Measurements from ENCODE around the gene RNPEPL1. TPM values are rescaled to one million over a fixed set of nuclear protein-coding genes. Genes with fewer than 3 reads are reported as not detected.

The RNPEPL1 gene
- total RNA-seq, 2 donors from 2014 or later = 27.2 to 52.7 TPM

DNA sequence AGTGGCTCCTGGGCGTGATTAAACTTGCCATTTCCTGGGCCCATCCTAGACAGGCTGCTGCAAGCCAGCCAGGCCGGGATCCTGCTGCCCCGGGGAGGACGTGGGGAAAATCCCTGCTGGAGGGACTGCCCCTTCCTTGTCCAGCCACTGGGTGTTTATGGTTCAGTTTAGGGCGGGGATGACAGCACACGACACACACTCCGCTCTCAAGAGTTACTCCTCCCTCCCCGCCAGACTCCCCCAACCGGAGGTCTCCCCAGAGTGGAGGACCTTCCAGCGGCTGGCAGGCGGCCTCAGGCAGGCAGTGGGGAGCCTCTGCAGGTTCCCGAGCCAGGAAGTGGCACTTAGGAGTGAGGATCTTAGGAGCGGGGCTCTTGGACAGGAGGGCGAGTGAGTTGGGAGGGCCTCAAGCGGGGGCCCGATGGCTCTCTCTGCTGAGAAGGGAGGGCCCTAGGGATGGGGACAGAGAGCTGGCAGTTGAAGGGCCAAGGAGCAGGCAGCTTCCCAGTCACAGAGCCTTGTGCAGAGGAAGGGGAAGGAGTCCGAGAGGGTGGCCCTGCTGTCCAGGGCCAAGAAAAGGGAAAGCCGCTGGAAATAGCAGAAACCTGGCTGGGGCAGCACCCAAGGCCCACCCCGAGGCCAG, 51.3 kb downstream of the RNPEPL1 start:
- Mint-ChIP-seq H3K4me1 (no peaks in the 10 kb centered on the region), H3K27me3 (no peaks in the 10 kb centered on the region), H3K9me3 (no peaks in the 10 kb centered on the region), H3K36me3 (ENCODE audit: low read depth) (no peaks in the 10 kb centered on the region), H3K27ac (no peak overlapping the region), H3K4me3 (peak overlapping the region; percentile 44)
- ATAC-seq (replicated peaks) = peak; percentile 23

DNA sequence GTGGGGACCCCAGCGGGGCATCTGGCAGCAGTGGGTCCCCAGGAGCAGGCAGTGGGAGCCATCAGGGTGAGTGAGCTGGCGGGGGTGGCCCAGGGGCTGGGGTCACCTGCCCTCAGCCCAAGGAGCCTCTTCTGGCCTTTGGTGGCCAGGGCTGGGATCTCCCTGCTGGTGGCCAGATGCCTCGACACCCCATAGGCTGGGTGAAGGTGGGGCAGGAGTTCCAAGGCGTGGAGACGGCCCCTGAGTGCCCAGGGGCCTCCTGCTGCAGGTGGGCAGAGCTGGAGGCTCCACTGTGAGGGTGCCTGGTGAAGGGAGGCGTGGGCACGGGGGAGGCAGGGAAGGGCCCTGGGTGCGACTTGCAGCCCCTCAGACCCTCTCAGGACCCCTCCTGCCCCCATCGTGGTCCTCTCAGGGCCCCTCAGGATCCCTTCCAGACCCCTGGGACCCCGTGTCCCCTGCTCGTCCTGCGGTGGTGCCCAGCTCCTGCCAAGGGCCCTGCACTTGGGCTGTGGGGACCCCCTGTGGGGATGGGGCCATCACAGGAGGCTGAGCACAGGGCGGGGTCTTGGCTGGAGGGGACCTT, 52.0 kb downstream of the RNPEPL1 start:
- Mint-ChIP-seq H3K9me3 (no peaks in the 10 kb centered on the region), H3K4me3 (no peak overlapping the region), H3K4me1 (no peaks in the 10 kb centered on the region), H3K36me3 (ENCODE audit: low read depth) (no peaks in the 10 kb centered on the region), H3K27me3 (no peaks in the 10 kb centered on the region), H3K27ac (no peak overlapping the region)
- no peak for ATAC-seq (replicated peaks)

GRCh38 chr2:240620859-240621258, 52.6 kb downstream of the RNPEPL1 start:
- H3K4me3 Mint-ChIP-seq = peak overlapping the region; percentile 63
- H3K27me3 Mint-ChIP-seq = no peaks in the 10 kb centered on the region
- peak overlapping the region; percentile 60 for H3K27ac Mint-ChIP-seq
- H3K4me1 Mint-ChIP-seq = no peaks in the 10 kb centered on the region
- no peaks in the 10 kb centered on the region for H3K9me3 Mint-ChIP-seq
- ATAC-seq (replicated peaks) = no peak
- H3K36me3 Mint-ChIP-seq (ENCODE audit: low read depth) = no peaks in the 10 kb centered on the region

DNA sequence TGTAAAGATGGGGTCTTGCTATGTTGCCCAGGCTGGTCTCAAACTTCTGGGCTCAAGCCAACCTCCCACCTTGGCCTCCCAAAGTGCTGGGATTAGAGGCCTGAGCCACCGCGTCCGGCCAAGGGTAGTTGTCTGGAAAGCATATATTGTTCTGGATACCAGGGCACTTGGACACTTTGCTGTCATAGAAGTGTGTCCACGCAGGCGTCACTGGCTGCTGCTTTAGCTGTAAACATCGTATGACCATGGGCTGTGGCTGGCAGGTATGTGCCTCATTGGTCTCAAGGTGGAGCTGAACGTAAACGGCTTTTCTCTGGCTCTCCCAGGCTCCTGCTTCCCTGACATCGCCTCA, 53.8 kb downstream of the RNPEPL1 start:
- Mint-ChIP-seq H3K27me3 (no peaks in the 10 kb centered on the region), H3K27ac (no peak overlapping the region), H3K9me3 (no peaks in the 10 kb centered on the region), H3K4me1 (no peaks in the 10 kb centered on the region), H3K4me3 (peak overlapping the region; percentile 63), H3K36me3 (ENCODE audit: low read depth) (no peaks in the 10 kb centered on the region)
- no peak for ATAC-seq (replicated peaks)

- Mint-ChIP-seq H3K27me3 (no peaks in the 10 kb centered on the region), H3K9me3 (no peaks in the 10 kb centered on the region), H3K4me3 (peak overlapping the region; percentile 5), H3K36me3 (ENCODE audit: low read depth) (no peaks in the 10 kb centered on the region), H3K27ac (no peak overlapping the region), H3K4me1 (no peaks in the 10 kb centered on the region)
- no peak for ATAC-seq (replicated peaks)
These were observed 54.4 kb downstream of the RNPEPL1 start for GRCh38 chr2:240622531-240623235.

DNA sequence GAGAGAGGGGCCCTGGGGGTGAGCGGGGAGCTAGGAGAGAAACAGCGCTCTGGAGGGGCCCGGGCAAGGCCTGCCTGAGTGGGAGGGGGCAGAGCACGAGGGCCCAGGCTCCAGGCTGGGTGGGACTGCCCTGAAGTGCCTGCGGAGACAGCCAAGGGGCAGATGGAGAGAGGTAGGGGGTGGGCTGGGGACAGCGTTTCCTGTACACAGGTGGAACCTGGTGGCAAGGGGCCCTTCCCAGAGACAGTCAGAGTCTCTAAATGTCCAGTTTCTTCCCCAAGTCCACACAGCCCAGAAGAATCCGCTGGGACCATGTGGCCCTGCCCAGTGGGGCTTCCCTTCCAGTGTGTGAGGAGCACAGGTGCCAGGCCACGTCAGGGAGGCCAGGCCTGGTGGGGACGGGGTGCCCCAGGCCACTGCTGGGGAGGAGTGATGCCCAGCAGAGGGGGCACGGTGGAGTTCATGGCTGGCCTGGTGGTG, 55.3 kb downstream of the RNPEPL1 start:
- Mint-ChIP-seq H3K4me3 (no peak overlapping the region), H3K9me3 (no peaks in the 10 kb centered on the region), H3K27me3 (no peaks in the 10 kb centered on the region), H3K4me1 (no peaks in the 10 kb centered on the region), H3K36me3 (ENCODE audit: low read depth) (no peaks in the 10 kb centered on the region), H3K27ac (no peak overlapping the region)
- ATAC-seq (replicated peaks) = no peak

DNA sequence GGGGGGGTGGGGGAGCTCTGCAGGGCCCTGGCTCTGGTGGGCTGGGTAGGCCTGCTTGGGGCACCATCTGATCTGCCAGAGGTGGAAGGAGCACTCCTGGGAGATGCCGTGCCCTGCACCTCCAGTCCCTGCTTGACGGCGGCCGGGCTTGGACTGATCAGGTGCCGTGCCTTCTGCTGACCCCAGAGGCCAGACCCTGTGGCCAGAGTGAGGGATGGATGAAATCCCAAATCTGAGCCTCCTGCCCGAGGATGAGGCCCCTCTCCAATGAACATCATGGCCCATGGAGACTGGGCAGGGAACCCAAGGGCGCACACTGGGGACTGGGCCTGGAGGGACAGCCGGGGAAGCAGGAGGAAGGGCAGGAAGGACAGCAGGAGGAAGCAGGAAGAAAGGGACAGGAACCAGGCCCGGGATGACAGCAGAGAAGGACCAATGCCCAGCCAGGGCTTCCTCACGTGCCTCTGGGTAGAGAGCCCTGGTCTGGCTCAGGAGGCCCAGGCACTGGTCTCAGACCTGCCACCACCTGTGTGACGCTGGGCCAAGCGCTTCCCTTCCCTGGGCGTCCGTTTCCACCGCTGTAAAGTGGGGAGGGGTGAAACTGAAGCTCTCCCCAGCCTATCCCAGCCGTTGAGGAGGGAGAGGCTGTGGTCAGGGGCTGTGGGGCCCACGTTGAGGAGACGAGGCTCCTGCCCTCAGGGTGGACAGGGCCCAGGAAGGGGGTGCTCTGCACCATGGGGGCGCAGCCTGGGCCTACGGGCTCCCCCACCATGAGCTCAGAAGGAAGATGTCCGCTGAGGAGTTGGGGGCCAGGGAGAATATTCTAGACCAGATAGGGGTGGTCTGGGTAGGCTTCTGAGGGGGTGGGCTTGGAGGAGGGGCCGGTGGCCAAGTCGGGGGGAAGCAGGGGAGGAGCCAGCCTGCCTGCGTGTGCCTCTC, 56.0 kb downstream of the RNPEPL1 start:
- peak overlapping the region; percentile 58 for H3K27ac Mint-ChIP-seq
- H3K4me1 Mint-ChIP-seq = no peaks in the 10 kb centered on the region
- ATAC-seq (replicated peaks) = no peak
- no peaks in the 10 kb centered on the region for H3K36me3 Mint-ChIP-seq (ENCODE audit: low read depth)
- peak overlapping the region; percentile 49 for H3K4me3 Mint-ChIP-seq
- H3K9me3 Mint-ChIP-seq = no peaks in the 10 kb centered on the region
- H3K27me3 Mint-ChIP-seq = no peaks in the 10 kb centered on the region

- H3K27me3 Mint-ChIP-seq = no peaks in the 10 kb centered on the region
- ATAC-seq (replicated peaks) = peak; percentile 71
- peak within 1 kb of the TSS; percentile 58 for H3K27ac Mint-ChIP-seq
- H3K4me3 Mint-ChIP-seq = peak within 1 kb of the TSS; percentile 49
- no peaks in the 10 kb centered on the region for H3K36me3 Mint-ChIP-seq (ENCODE audit: low read depth)
- H3K9me3 Mint-ChIP-seq = no peaks in the 10 kb centered on the region
- H3K4me1 Mint-ChIP-seq = no peaks in the 10 kb centered on the region
These were observed 56.8 kb downstream of the RNPEPL1 start, which contains the start of gene GPR35 for GRCh38 chr2:240624950-240625621. GPR35 (plus strand) TSS chr2:240625480; CDS start chr2:240629953, 4,473 bp downstream.

GRCh38 chr2:240626531-240627300, 58.4 kb downstream of the RNPEPL1 start:
- Mint-ChIP-seq H3K27ac (peak overlapping the region; percentile 46), H3K27me3 (no peaks in the 10 kb centered on the region), H3K36me3 (ENCODE audit: low read depth) (no peaks in the 10 kb centered on the region), H3K4me1 (no peaks in the 10 kb centered on the region), H3K9me3 (no peaks in the 10 kb centered on the region), H3K4me3 (peak overlapping the region; percentile 22)
- ATAC-seq (replicated peaks) = peak; percentile 19

GRCh38 chr2:240627736-240628506, 59.6 kb downstream of the RNPEPL1 start:
- no peaks in the 10 kb centered on the region for H3K9me3 Mint-ChIP-seq
- no peaks in the 10 kb centered on the region for H3K27me3 Mint-ChIP-seq
- H3K27ac Mint-ChIP-seq = no peak overlapping the region
- H3K36me3 Mint-ChIP-seq (ENCODE audit: low read depth) = no peaks in the 10 kb centered on the region
- ATAC-seq (replicated peaks) = no peak
- no peak overlapping the region for H3K4me3 Mint-ChIP-seq
- H3K4me1 Mint-ChIP-seq = no peaks in the 10 kb centered on the region

DNA sequence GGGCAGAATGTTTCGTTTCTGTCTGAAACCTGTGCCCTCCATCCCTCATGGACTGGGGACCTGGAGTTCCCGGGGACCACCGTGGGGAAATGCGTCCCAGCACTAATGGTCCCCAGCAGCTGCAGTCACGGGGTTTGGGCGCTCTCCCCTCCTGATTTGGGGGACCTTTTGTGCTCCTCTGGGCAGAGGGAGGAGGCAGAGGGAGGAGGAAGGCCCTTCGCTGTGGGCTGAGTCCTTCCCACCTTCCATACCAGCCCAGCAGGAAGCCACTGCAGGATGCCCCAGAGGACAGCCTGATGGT, 60.2 kb downstream of the RNPEPL1 start:
- Mint-ChIP-seq H3K4me1 (no peaks in the 10 kb centered on the region), H3K4me3 (no peak overlapping the region), H3K9me3 (peaks cover 4% of the 10 kb centered on the region), H3K27ac (no peak overlapping the region), H3K36me3 (ENCODE audit: low read depth) (no peaks in the 10 kb centered on the region), H3K27me3 (no peaks in the 10 kb centered on the region)
- no peak for ATAC-seq (replicated peaks)

DNA sequence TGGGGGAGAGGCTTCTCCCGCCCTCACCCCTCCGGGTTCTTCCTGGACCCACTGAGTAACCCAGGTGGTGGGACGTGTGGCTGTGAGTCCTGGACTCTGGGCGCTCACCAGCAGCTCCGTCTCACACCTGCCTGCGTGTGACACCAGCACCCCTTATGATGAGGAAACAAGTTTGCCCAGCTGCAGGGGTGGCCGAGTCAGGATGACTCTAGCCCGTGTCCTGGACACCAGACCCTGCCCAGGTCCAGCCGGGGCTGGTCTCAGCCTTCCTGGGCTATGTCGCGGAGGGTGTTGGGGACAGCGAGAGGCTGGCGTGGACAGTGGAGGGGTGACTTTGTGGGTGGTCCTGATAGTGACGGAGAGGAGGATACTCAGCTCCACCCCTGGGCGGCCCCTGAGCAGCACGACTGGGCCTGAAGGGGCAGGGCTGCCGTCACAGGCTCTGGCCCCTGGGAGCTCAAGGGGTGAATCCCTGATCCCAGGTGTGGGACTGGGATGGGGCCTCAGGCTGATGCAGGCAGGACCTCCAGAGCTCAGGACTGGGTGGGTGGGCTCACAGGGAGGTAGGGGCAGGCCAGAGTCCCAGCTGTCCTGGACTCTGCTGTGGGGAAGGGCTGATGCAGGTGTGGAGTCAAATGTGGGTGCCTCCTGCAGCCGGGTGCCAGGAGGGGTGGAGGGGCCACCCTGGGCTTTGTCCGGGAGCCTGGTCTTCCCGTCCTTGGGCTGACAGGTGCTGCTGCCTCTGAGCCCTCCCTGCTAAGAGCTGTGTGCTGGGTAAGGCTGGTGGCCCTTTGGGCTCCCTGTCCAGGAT, 60.7 kb downstream of the RNPEPL1 start:
- H3K9me3 Mint-ChIP-seq = peaks cover 5% of the 10 kb centered on the region
- H3K4me1 Mint-ChIP-seq = no peaks in the 10 kb centered on the region
- no peak overlapping the region for H3K27ac Mint-ChIP-seq
- no peak overlapping the region for H3K4me3 Mint-ChIP-seq
- H3K27me3 Mint-ChIP-seq = no peaks in the 10 kb centered on the region
- ATAC-seq (replicated peaks) = no peak
- H3K36me3 Mint-ChIP-seq (ENCODE audit: low read depth) = no peaks in the 10 kb centered on the region
